HEK293 (cell line): ENCODE results near the gene SCN4B.

Source experiments
- CTCF ChIA-PET: fragments of 350-600 bp; formaldehyde crosslinking; extraction: SDS; loops from one replicate; lab custom pipeline; 2021; ENCODE audit warnings: antibody characterized with exemption; lab: Yijun Ruan, JAX
- POLR2A ChIA-PET: fragments of 300-600 bp; formaldehyde crosslinking; extraction: SDS; loops from one replicate; lab custom pipeline; 2020; ENCODE audit warnings: antibody characterized with exemption, inconsistent platforms; lab: Yijun Ruan, JAX
- H3K27ac ChIP-seq: fragments of 200-500 bp; sonication (Bioruptor generic); 2 replicates; pipeline ENCODE4 v1.5.1; 2014; ENCODE audit warnings: low read depth, low read length, control low read depth, inconsistent platforms; ENCODE audit errors: extremely low read depth
- H3K36me3 ChIP-seq, 2 experiments: fragments of 200-500 bp in 1 of 2; sonication (Bioruptor generic) in 1 of 2; 1 replicate in 1 of 2; 2 replicates in 1 of 2; pipeline ENCODE4 v1.5.1; 2014 to 2017; ENCODE audit warnings: inconsistent platforms in 2 of 2, low read length in 2 of 2; ENCODE audit not compliant: control insufficient read depth in 2 of 2, insufficient read depth in 1 of 2
- H3K4me1 ChIP-seq: fragments of 200-500 bp; sonication (Bioruptor generic); 2 replicates; pipeline ENCODE4 v1.5.1; 2014; ENCODE audit warnings: mild to moderate bottlenecking, low read length, inconsistent platforms; ENCODE audit not compliant: control insufficient read depth, insufficient read depth
- H3K4me3 ChIP-seq: 2 replicates; pipeline ENCODE4 v1.5.1; 2011; ENCODE audit warnings: low read depth, mild to moderate bottlenecking, control low read depth, low read length, moderate library complexity
- H3K9me3 ChIP-seq: fragments of 200-500 bp; sonication (Bioruptor generic); 2 replicates; pipeline ENCODE4 v1.5.1; 2014; ENCODE audit warnings: low read depth, low read length, inconsistent platforms; ENCODE audit not compliant: control insufficient read depth, insufficient read depth
- GLIS2 ChIP-seq: fragments of 450-650 bp; formaldehyde crosslinking; IDR thresholded peaks from 2 replicates; pipeline ENCODE4 v1.5.1; 2016; ENCODE audit warnings: missing biosample characterization, missing genetic modification characterization
- MYNN ChIP-seq: fragments of 450-650 bp; formaldehyde crosslinking; IDR thresholded peaks from 2 replicates; pipeline ENCODE4 v1.5.1; 2016; ENCODE audit warnings: missing biosample characterization, missing genetic modification characterization, borderline replicate concordance
- SP2 ChIP-seq: fragments of 450-650 bp; formaldehyde crosslinking; IDR thresholded peaks from 2 replicates; pipeline ENCODE4 v1.5.1; 2016; ENCODE audit warnings: missing biosample characterization, missing genetic modification characterization
- ZBTB20 ChIP-seq: fragments of 450-650 bp; formaldehyde crosslinking; IDR thresholded peaks from 2 replicates; pipeline ENCODE4 v1.5.1; 2016; ENCODE audit warnings: missing biosample characterization, missing genetic modification characterization
- ZFHX2 ChIP-seq: fragments of 450-650 bp; formaldehyde crosslinking; conservative IDR thresholded peaks from 2 replicates; pipeline ENCODE4 v1.5.1; 2016; ENCODE audit warnings: missing biosample characterization, missing genetic modification characterization
- ZNF184 ChIP-seq: fragments of 450-650 bp; IDR thresholded peaks from 2 replicates; pipeline ENCODE4 v1.5.1; 2018; ENCODE audit warnings: missing biosample characterization, mild to moderate bottlenecking, missing genetic modification characterization
- ZNF335 ChIP-seq: fragments of 450-650 bp; formaldehyde crosslinking; conservative IDR thresholded peaks from 2 replicates; pipeline ENCODE4 v1.5.1; 2016; ENCODE audit warnings: missing biosample characterization, missing genetic modification characterization
- ZNF514 ChIP-seq: fragments of 450-650 bp; formaldehyde crosslinking; IDR thresholded peaks from 2 replicates; pipeline ENCODE4 v1.5.1; 2016; ENCODE audit warnings: missing biosample characterization, missing genetic modification characterization
- ZNF654 ChIP-seq: fragments of 450-650 bp; formaldehyde crosslinking; IDR thresholded peaks from 2 replicates; pipeline ENCODE4 v1.5.1; 2016; ENCODE audit warnings: low read depth, missing biosample characterization, missing genetic modification characterization
- ZSCAN30 ChIP-seq: fragments of 450-650 bp; IDR thresholded peaks from 2 replicates; pipeline ENCODE4 v1.5.1; 2018; ENCODE audit warnings: missing biosample characterization, mild to moderate bottlenecking, missing genetic modification characterization, moderate library complexity
- TF ChIP-seq, protein P1 (sequence below): fragments of 450-650 bp; formaldehyde crosslinking; IDR thresholded peaks from 2 replicates; pipeline ENCODE4 v1.5.1; 2016; ENCODE audit warnings: missing biosample characterization, missing genetic modification characterization
- TF ChIP-seq, protein P2 (sequence below): fragments of 450-650 bp; formaldehyde crosslinking; optimal IDR thresholded peaks from 2 replicates; pipeline ENCODE3; 2016; ENCODE audit warnings: missing biosample characterization, mild to moderate bottlenecking, missing genetic modification characterization
- TF ChIP-seq, protein P3 (sequence below): fragments of 450-650 bp; formaldehyde crosslinking; IDR thresholded peaks from 2 replicates; pipeline ENCODE4 v1.5.1; 2016; ENCODE audit warnings: missing biosample characterization, missing genetic modification characterization, borderline replicate concordance
- TF ChIP-seq, protein P4 (sequence below): fragments of 450-650 bp; formaldehyde crosslinking; IDR thresholded peaks from 2 replicates; pipeline ENCODE4 v1.5.1; 2016; ENCODE audit warnings: missing biosample characterization, missing genetic modification characterization
- TF ChIP-seq, protein P5 (sequence below): IDR thresholded peaks from 2 replicates; pipeline ENCODE4 v1.6.1; 2011; ENCODE audit warnings: mild to moderate bottlenecking, low read depth, low read length, borderline replicate concordance

SCN4B gene

DNA sequence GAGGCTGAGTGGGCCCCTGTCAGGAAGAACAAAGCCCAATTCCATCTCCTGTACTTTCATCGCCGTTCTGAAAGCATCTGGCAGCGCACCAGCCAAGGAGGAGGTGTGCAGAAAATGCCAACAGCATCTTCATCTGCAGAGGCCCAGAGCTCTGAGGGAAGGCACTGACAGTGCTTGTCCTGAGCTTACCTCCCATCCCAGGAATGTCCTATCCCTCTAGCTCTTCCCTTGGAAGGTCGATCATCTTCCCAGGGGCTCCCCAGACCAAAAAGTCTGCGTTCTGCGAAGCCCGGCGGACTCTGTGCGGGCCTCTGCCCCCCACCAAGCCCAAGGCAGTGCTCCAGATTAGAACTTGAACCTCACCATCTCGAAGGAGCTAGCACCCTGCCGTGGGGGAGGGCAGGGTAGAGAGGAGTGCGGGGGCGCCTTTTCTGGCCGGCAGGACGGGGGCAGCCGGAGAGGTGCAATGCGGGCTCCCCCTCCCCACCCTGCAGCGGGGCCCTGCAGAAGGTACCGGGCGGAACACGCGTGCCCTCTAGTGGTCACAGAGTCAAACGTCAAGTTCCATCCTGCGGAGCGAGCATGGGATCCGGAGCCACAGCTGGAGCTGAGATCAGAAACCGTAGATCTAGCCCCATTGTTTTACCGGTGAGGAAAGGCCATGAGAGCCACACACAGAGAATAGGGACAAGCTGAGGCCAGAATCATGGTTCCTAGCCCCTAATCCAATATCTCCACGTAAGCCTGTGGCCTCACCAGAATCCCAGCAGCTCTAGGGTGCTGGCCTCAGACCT is 18.8 kb upstream of the SCN4B start (continued):
- TF ChIP-seq, protein P1, sequence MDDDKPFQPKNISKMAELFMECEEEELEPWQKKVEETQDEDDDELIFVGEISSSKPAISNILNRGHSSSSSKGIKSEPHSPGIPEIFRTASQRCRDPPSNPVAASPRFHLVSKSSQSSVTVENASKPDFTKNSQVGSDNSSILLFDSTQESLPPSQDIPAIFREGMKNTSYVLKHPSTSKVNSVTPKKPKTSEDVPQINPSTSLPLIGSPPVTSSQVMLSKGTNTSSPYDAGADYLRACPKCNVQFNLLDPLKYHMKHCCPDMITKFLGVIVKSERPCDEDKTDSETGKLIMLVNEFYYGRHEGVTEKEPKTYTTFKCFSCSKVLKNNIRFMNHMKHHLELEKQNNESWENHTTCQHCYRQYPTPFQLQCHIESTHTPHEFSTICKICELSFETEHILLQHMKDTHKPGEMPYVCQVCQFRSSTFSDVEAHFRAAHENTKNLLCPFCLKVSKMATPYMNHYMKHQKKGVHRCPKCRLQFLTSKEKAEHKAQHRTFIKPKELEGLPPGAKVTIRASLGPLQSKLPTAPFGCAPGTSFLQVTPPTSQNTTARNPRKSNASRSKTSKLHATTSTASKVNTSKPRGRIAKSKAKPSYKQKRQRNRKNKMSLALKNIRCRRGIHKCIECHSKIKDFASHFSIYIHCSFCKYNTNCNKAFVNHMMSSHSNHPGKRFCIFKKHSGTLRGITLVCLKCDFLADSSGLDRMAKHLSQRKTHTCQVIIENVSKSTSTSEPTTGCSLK = no peak
- TF ChIP-seq ZBTB20 (tag by site-specific recombination) = no peak
- 0 out of 2 replicates have a peak, but pooled peaks have one; percentile 23 for TF ChIP-seq ZSCAN30 (tag by site-specific recombination)
- TF ChIP-seq SP2 (tag by site-specific recombination) = no peak
- TF ChIP-seq ZNF654 (tag by site-specific recombination) = peak; percentile 74
- TF ChIP-seq ZNF335 (tag by site-specific recombination) = peak; percentile 82
- TF ChIP-seq, protein P2, sequence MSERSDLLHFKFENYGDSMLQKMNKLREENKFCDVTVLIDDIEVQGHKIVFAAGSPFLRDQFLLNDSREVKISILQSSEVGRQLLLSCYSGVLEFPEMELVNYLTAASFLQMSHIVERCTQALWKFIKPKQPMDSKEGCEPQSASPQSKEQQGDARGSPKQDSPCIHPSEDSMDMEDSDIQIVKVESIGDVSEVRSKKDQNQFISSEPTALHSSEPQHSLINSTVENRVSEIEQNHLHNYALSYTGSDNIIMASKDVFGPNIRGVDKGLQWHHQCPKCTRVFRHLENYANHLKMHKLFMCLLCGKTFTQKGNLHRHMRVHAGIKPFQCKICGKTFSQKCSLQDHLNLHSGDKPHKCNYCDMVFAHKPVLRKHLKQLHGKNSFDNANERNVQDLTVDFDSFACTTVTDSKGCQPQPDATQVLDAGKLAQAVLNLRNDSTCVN = peak; percentile 19
- TF ChIP-seq, protein P3, sequence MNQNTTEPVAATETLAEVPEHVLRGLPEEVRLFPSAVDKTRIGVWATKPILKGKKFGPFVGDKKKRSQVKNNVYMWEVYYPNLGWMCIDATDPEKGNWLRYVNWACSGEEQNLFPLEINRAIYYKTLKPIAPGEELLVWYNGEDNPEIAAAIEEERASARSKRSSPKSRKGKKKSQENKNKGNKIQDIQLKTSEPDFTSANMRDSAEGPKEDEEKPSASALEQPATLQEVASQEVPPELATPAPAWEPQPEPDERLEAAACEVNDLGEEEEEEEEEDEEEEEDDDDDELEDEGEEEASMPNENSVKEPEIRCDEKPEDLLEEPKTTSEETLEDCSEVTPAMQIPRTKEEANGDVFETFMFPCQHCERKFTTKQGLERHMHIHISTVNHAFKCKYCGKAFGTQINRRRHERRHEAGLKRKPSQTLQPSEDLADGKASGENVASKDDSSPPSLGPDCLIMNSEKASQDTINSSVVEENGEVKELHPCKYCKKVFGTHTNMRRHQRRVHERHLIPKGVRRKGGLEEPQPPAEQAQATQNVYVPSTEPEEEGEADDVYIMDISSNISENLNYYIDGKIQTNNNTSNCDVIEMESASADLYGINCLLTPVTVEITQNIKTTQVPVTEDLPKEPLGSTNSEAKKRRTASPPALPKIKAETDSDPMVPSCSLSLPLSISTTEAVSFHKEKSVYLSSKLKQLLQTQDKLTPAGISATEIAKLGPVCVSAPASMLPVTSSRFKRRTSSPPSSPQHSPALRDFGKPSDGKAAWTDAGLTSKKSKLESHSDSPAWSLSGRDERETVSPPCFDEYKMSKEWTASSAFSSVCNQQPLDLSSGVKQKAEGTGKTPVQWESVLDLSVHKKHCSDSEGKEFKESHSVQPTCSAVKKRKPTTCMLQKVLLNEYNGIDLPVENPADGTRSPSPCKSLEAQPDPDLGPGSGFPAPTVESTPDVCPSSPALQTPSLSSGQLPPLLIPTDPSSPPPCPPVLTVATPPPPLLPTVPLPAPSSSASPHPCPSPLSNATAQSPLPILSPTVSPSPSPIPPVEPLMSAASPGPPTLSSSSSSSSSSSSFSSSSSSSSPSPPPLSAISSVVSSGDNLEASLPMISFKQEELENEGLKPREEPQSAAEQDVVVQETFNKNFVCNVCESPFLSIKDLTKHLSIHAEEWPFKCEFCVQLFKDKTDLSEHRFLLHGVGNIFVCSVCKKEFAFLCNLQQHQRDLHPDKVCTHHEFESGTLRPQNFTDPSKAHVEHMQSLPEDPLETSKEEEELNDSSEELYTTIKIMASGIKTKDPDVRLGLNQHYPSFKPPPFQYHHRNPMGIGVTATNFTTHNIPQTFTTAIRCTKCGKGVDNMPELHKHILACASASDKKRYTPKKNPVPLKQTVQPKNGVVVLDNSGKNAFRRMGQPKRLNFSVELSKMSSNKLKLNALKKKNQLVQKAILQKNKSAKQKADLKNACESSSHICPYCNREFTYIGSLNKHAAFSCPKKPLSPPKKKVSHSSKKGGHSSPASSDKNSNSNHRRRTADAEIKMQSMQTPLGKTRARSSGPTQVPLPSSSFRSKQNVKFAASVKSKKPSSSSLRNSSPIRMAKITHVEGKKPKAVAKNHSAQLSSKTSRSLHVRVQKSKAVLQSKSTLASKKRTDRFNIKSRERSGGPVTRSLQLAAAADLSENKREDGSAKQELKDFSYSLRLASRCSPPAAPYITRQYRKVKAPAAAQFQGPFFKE (tag by site-specific recombination) = no peak
- no peak for TF ChIP-seq MYNN (tag by site-specific recombination)
- TF ChIP-seq ZNF514 = no peak
- 0 out of 2 replicates have a peak, but pooled peaks have one; percentile 18 for TF ChIP-seq GLIS2 (tag by site-specific recombination)
- TF ChIP-seq ZFHX2 (tag by site-specific recombination) = peak; percentile 55
- TF ChIP-seq, protein P4, sequence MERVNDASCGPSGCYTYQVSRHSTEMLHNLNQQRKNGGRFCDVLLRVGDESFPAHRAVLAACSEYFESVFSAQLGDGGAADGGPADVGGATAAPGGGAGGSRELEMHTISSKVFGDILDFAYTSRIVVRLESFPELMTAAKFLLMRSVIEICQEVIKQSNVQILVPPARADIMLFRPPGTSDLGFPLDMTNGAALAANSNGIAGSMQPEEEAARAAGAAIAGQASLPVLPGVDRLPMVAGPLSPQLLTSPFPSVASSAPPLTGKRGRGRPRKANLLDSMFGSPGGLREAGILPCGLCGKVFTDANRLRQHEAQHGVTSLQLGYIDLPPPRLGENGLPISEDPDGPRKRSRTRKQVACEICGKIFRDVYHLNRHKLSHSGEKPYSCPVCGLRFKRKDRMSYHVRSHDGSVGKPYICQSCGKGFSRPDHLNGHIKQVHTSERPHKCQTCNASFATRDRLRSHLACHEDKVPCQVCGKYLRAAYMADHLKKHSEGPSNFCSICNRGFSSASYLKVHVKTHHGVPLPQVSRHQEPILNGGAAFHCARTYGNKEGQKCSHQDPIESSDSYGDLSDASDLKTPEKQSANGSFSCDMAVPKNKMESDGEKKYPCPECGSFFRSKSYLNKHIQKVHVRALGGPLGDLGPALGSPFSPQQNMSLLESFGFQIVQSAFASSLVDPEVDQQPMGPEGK (tag by site-specific recombination) = peak; percentile 74
- TF ChIP-seq ZNF184 = no peak

DNA sequence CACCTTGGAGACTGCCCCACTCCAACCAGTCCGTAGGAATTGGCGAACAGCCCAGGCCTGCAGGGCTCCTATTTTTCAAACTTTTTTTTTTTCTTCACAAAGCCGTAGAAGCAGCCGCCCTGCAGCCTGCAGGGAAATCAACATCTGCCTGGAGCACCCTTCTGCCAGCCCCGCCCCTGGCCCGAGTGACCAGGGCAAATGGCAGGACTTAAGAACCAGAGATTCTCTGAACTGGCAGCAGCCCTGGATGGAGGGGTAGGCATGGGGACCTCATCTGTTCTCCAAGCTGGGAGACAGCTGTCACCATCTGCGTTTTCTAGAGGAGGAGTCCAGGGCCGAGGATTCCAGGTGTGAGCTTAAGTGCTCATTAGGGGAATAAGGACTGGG is 18.3 kb upstream of the SCN4B start:
- Histone ChIP-seq H3K4me1 (no peaks in the 10 kb centered on the region), H3K9me3 (no peaks in the 10 kb centered on the region), H3K27ac (no peak overlapping the region), H3K36me3 (no peaks in the 10 kb centered on the region), H3K4me3 (no peak overlapping the region)
- TF ChIP-seq, protein P5, sequence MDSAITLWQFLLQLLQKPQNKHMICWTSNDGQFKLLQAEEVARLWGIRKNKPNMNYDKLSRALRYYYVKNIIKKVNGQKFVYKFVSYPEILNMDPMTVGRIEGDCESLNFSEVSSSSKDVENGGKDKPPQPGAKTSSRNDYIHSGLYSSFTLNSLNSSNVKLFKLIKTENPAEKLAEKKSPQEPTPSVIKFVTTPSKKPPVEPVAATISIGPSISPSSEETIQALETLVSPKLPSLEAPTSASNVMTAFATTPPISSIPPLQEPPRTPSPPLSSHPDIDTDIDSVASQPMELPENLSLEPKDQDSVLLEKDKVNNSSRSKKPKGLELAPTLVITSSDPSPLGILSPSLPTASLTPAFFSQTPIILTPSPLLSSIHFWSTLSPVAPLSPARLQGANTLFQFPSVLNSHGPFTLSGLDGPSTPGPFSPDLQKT = no peak
- ChIA-PET CTCF (interaction anchor here (0.6 to 7.5 kb wide), 32 partner anchors 10 to 621 kb away, joined by 3 to 128 read pairs (median 4); partner anchors contain the start of genes CD3D and SCN4B), POLR2A (interaction anchor here (1.3 kb wide), 1 partner anchor 18 kb away, joined by 7 read pairs; the partner anchor contains the start of gene SCN4B)
